ENCODE results near the gene PIM1. TPM values are rescaled to one million over a fixed set of nuclear protein-coding genes. Genes with fewer than 3 reads are reported as not detected.

PIM1 gene
- total and polyA plus RNA-seq, 12 donors, result 2.8 to 36.6 (median 19.3) TPM

DNA sequence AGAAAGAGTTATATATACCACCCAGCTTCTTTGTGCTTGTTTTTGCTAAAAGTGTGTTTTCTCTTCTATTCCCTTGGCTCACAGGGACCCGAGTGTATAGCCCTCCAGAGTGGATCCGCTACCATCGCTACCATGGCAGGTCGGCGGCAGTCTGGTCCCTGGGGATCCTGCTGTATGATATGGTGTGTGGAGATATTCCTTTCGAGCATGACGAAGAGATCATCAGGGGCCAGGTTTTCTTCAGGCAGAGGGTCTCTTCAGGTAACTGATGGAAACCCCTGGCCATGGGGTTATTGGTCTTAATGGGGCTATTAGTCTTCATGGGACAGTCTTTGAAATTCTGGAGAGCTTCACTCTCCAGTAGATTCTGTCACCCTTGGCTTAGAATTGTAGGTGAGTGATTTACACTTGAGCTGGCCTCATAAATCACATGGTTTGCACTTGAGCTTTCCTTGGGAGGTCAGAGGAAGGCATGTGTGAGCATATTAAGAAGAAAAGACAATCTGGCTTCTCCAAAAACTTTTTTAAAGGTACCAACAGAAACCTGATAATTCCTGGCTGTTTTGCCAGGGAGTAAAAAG lies 3.0 kb downstream of the PIM1 start:
- Histone ChIP-seq H3K27ac (peak overlapping the region in 1 of 5 donors; percentile 89), H3K36me3 (replicated peaks in 1 of 2) (peaks cover 0 to 38% of the 10 kb centered on the region in 2 donors), H3K4me3 (peak overlapping the region in 1 of 4 donors; percentile 85), H3K4me1 (replicated peaks in 1 of 2) (peaks cover 21 to 27% of the 10 kb centered on the region in 2 donors), H3K9me3 (replicated peaks in 1 of 3) (no peaks in the 10 kb centered on the region), H3K27me3 (no peaks in the 10 kb centered on the region)
- no peak for DNase-seq
- WGBS, 4 donors, result 83 to 91% (median 85%) methylated on average over 7 of the region's 7 CpGs
- TF ChIP-seq, protein P1, sequence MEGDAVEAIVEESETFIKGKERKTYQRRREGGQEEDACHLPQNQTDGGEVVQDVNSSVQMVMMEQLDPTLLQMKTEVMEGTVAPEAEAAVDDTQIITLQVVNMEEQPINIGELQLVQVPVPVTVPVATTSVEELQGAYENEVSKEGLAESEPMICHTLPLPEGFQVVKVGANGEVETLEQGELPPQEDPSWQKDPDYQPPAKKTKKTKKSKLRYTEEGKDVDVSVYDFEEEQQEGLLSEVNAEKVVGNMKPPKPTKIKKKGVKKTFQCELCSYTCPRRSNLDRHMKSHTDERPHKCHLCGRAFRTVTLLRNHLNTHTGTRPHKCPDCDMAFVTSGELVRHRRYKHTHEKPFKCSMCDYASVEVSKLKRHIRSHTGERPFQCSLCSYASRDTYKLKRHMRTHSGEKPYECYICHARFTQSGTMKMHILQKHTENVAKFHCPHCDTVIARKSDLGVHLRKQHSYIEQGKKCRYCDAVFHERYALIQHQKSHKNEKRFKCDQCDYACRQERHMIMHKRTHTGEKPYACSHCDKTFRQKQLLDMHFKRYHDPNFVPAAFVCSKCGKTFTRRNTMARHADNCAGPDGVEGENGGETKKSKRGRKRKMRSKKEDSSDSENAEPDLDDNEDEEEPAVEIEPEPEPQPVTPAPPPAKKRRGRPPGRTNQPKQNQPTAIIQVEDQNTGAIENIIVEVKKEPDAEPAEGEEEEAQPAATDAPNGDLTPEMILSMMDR (IDR thresholded peaks at IDR 0.05), result no peak
- no peak for TF ChIP-seq POLR2A (IDR thresholded peaks at IDR 0.05)
- intact Hi-C loops (cut with DNase I), result loop anchor here (2.0 to 10.0 kb wide), 4 partner anchors 34 to 148 kb away; no protein-coding TSS in a partner anchor

DNA sequence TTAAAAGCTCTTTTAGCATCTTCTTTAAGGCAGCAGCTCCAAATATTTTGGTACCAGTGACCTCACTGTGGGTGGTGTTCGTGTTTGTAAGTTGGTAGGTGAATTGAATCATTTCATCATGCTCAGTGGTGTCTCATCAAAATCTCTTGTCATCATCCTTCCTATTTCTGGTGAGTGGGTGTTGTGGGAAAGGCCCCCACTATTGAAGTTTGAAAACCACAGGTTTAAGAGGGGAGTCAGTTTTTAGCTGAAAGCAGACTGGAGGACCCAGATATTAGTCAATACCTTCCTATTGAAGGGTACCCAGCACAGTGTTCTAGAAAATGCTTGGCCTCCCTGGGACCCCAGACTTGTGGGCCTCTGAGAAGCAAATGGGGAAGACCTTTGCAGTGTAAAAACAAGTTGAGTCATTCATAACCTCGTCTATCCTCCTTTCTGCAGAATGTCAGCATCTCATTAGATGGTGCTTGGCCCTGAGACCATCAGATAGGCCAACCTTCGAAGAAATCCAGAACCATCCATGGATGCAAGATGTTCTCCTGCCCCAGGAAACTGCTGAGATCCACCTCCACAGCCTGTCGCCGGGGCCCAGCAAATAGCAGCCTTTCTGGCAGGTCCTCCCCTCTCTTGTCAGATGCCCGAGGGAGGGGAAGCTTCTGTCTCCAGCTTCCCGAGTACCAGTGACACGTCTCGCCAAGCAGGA lies 3.7 kb downstream of the PIM1 start:
- no peak for TF ChIP-seq POLR2A (IDR thresholded peaks at IDR 0.05)
- TF ChIP-seq, protein P1 (IDR thresholded peaks at IDR 0.05), result no peak
- WGBS, 4 donors, result 48 to 64% (median 59%) methylated on average over 9 of the region's 9 CpGs
- peaks cover 0 to 38% of the 10 kb centered on the region in 2 donors for H3K36me3 ChIP-seq (replicated peaks in 1 of 2)
- H3K4me3 ChIP-seq, result no peak overlapping the region
- H3K9me3 ChIP-seq (replicated peaks in 1 of 3), result no peaks in the 10 kb centered on the region
- intact Hi-C loops (cut with DNase I), result loop anchor here (2.0 to 10.0 kb wide), 4 partner anchors 33 to 149 kb away; no protein-coding TSS in a partner anchor
- peaks cover 21 to 22% of the 10 kb centered on the region in 2 donors for H3K4me1 ChIP-seq (replicated peaks in 1 of 2)
- no peaks in the 10 kb centered on the region for H3K27me3 ChIP-seq
- peak overlapping the region in 1 of 5 donors; percentile 89 for H3K27ac ChIP-seq
- peak in 1 of 7 donors; percentile 77 for DNase-seq

DNA sequence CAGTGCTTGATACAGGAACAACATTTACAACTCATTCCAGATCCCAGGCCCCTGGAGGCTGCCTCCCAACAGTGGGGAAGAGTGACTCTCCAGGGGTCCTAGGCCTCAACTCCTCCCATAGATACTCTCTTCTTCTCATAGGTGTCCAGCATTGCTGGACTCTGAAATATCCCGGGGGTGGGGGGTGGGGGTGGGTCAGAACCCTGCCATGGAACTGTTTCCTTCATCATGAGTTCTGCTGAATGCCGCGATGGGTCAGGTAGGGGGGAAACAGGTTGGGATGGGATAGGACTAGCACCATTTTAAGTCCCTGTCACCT lies 4.2 kb downstream of the PIM1 start:
- no peak for TF ChIP-seq POLR2A (IDR thresholded peaks at IDR 0.05)
- TF ChIP-seq, protein P1 (IDR thresholded peaks at IDR 0.05), result no peak
- Histone ChIP-seq H3K9me3 (replicated peaks in 1 of 3) (no peaks in the 10 kb centered on the region), H3K36me3 (replicated peaks in 1 of 2) (peaks cover 0 to 38% of the 10 kb centered on the region in 2 donors), H3K27me3 (no peaks in the 10 kb centered on the region), H3K4me3 (no peak overlapping the region), H3K27ac (peak overlapping the region in 1 of 5 donors; percentile 89), H3K4me1 (replicated peaks in 1 of 2) (peaks cover 17 to 21% of the 10 kb centered on the region in 2 donors)
- intact Hi-C loops (cut with DNase I), result loop anchor here (5.0 to 10.0 kb wide), 2 partner anchors 117 to 149 kb away; no protein-coding TSS in a partner anchor
- no peak for DNase-seq
- 69 to 83% (median 74%) methylated on average over 3 of the region's 3 CpGs for WGBS, 4 donors

DNA sequence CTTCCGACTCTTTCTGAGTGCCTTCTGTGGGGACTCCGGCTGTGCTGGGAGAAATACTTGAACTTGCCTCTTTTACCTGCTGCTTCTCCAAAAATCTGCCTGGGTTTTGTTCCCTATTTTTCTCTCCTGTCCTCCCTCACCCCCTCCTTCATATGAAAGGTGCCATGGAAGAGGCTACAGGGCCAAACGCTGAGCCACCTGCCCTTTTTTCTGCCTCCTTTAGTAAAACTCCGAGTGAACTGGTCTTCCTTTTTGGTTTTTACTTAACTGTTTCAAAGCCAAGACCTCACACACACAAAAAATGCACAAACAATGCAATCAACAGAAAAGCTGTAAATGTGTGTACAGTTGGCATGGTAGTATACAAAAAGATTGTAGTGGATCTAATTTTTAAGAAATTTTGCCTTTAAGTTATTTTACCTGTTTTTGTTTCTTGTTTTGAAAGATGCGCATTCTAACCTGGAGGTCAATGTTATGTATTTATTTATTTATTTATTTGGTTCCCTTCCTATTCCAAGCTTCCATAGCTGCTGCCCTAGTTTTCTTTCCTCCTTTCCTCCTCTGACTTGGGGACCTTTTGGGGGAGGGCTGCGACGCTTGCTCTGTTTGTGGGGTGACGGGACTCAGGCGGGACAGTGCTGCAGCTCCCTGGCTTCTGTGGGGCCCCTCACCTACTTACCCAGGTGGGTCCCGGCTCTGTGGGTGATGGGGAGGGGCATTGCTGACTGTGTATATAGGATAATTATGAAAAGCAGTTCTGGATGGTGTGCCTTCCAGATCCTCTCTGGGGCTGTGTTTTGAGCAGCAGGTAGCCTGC lies 4.8 kb downstream of the PIM1 start:
- Histone ChIP-seq H3K36me3 (replicated peaks in 1 of 2) (peaks cover 0 to 38% of the 10 kb centered on the region in 2 donors), H3K27me3 (no peaks in the 10 kb centered on the region), H3K4me3 (no peak overlapping the region), H3K4me1 (replicated peaks in 1 of 2) (peaks cover 17 to 21% of the 10 kb centered on the region in 2 donors), H3K27ac (peak overlapping the region in 1 of 5 donors; percentile 89), H3K9me3 (replicated peaks in 1 of 3) (no peaks in the 10 kb centered on the region)
- TF ChIP-seq, protein P1 (IDR thresholded peaks at IDR 0.05), result no peak
- TF ChIP-seq POLR2A (IDR thresholded peaks at IDR 0.05), result no peak
- WGBS, 4 donors, result 81 to 87% (median 84%) methylated on average over 10 of the region's 10 CpGs
- peak in 1 of 7 donors; percentile 54 for DNase-seq
- intact Hi-C loops (cut with DNase I), result loop anchor here (5.0 to 10.0 kb wide), 2 partner anchors 117 to 150 kb away; no protein-coding TSS in a partner anchor
